Tibial nerve (tissue), 3 donors: ENCODE data around the gene PSMD2.

Experiments used
- POLR2A ChIP-seq, 2 donors: fragments of 450-650 bp; IDR thresholded peaks; one replicate each; pipeline ENCODE4 v1.6.1; 2017; ENCODE audit warnings: antibody characterized with exemption in 2 of 2, mild to moderate bottlenecking in 2 of 2, moderate library complexity in 2 of 2
- TF ChIP-seq, protein P1 (sequence below), 5 experiments: fragments of 200-600 bp in 3 of 5; fragments of 450-650 bp in 2 of 5; sonication (generic) in 3 of 5; IDR thresholded peaks; one replicate each; pipeline ENCODE4 v1.5.1; 2016 to 2019; ENCODE audit warnings: antibody characterized with exemption in 5 of 5, mild to moderate bottlenecking in 3 of 5, moderate library complexity in 2 of 5

DNA sequence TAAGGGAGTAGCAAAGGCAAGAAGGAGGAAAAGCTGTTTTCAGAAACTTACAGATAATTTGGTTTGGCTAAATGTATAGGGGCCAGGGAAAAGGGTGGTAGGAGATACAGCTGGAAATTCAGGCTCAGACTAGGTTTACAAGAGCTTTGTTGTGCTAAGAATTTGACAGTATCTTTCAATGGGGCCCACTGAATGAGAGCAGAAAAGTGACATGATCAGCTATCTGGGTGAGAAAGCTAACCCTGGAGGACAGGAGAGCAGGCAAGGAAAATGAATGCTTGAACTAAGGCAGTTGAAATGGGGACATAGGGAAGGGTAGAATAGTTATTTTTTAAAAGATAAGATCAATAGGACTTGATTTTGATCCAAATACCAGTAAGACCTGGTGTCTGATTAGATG, 12.6 kb downstream of the PSMD2 start:
- TF ChIP-seq, protein P1, sequence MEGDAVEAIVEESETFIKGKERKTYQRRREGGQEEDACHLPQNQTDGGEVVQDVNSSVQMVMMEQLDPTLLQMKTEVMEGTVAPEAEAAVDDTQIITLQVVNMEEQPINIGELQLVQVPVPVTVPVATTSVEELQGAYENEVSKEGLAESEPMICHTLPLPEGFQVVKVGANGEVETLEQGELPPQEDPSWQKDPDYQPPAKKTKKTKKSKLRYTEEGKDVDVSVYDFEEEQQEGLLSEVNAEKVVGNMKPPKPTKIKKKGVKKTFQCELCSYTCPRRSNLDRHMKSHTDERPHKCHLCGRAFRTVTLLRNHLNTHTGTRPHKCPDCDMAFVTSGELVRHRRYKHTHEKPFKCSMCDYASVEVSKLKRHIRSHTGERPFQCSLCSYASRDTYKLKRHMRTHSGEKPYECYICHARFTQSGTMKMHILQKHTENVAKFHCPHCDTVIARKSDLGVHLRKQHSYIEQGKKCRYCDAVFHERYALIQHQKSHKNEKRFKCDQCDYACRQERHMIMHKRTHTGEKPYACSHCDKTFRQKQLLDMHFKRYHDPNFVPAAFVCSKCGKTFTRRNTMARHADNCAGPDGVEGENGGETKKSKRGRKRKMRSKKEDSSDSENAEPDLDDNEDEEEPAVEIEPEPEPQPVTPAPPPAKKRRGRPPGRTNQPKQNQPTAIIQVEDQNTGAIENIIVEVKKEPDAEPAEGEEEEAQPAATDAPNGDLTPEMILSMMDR (IDR thresholded peaks at IDR 0.05) = no peak
- TF ChIP-seq POLR2A (IDR thresholded peaks at IDR 0.05) = no peak
